HK-2 (cell line): Measurements from ENCODE around the gene CDK14.

Source experiments
- DNase-seq: peaks from one replicate; pipeline ENCODE4 v3.0.0-alpha.2; 2018; ENCODE audit not compliant: unreplicated experiment

Gene CDK14

GRCh38 chr7:91250706-91251105 lies 654.6 kb downstream of the CDK14 start:
- no peak for DNase-seq

- DNase-seq = no peak
Observed at GRCh38 chr7:91251877-91252276, 655.8 kb downstream of the CDK14 start.
